Measurements from ENCODE around the gene PPP1R3F. TPM values are rescaled to one million over a fixed set of nuclear protein-coding genes. Genes with fewer than 3 reads are reported as not detected.
A peak's percentile ranks its signal among the peaks of the same experiment; 100 is the strongest.

The PPP1R3F gene
- total and polyA plus RNA-seq, 9 of the 15 experiments (the other 6 are each of a cell fraction or from before 2014, with no cell fraction given), result 0.03 to 0.91 (median 0.43) TPM; not detected in 1

- intact Hi-C loops (cut with micrococcal nuclease), result no loop called here
- TF ChIP-seq TFAP4 (CRISPR knock-in tag; IDR thresholded peaks at IDR 0.05; ENCODE audit: borderline replicate concordance) (peak; percentile 17; the same call in 1 of the 2 replicates), ZC3H11A (IDR thresholded peaks at IDR 0.05; ENCODE audit: low read depth, low read length) (no peak)
- no TSS peak for BruUV-seq (replicated peaks)
- peaks cover 32 to 47% of the 10 kb centered on the region in 2 experiments; a peak in 4 of 5 replicates for H3K4me1 ChIP-seq (replicated peaks in 1 of 2; ENCODE audit: control insufficient read depth in 2 of 2, insufficient read depth in 2 of 2, low read length in 2 of 2)
- WGBS (ENCODE audit: insufficient coverage, low coverage, missing lambda C conversion rate), result 85% methylated on average over 9 of the region's 12 CpGs
- no peaks in the 10 kb centered on the region for H3K9me1 ChIP-seq (ENCODE audit: control insufficient read depth, insufficient read depth, low read length)
- peak overlapping the region; percentile 37; the same call in 1 of the 2 replicates for H3K4me2 ChIP-seq (ENCODE audit: insufficient read depth, low read length)
- H2AFZ ChIP-seq (ENCODE audit: low read depth, low read length), result no peak overlapping the region
- in situ Hi-C loops (cut with MboI), result no loop called here
- ChIA-PET CTCF (ENCODE audit: low intra/inter-chr PET ratio) (no interaction called here), POLR2A (interaction anchor here (0.6 to 1.3 kb wide), 3 partner anchors 14 to 715 kb away, joined by 3 to 4 read pairs (median 4); no protein-coding TSS in a partner anchor)
- no peaks in the 10 kb centered on the region for H3K9me3 ChIP-seq (replicated peaks; ENCODE audit: control insufficient read depth, insufficient read depth, low read depth, low read length)
- FAIRE-seq (no peak), ATAC-seq (no peak), DNase-seq (ENCODE audit: extremely low read depth in 1 of 4, low spot score in 3 of 4) (no peak)
- H3K36me3 ChIP-seq (ENCODE audit: control insufficient read depth, insufficient read depth, low read length), result peaks cover 46% of the 10 kb centered on the region; the same call in 2 of the 3 replicates
- no peaks in the 10 kb centered on the region; the same call in 1 of the 3 replicates for H3K79me2 ChIP-seq (ENCODE audit: control insufficient read depth, insufficient read depth, low read length)
- peak overlapping the region in 1 of 2 experiments; percentile 78; a peak in 2 of 4 replicates for H3K9ac ChIP-seq (ENCODE audit: insufficient read depth in 1 of 2, low read depth in 2 of 2, low read length in 2 of 2)
- H3K27me3 ChIP-seq (ENCODE audit: control insufficient read depth in 2 of 2, insufficient read depth in 2 of 2, low read length in 2 of 2), result no peaks in the 10 kb centered on the region
- H3K4me3 ChIP-seq, result no peak overlapping the region
- H4K20me1 ChIP-seq (replicated peaks; ENCODE audit: control insufficient read depth, insufficient read depth, low read length), result no peaks in the 10 kb centered on the region
- peak overlapping the region; percentile 52; the same call in 1 of the 3 replicates for H3K27ac ChIP-seq (ENCODE audit: extremely low read depth, low read depth, low read length)
These were observed 26.4 kb upstream of the PPP1R3F start for GRCh38 chrX:49243166-49243565.

GRCh38 chrX:49244207-49244606 lies 25.4 kb upstream of the PPP1R3F start:
- Histone ChIP-seq H3K9me3 (replicated peaks; ENCODE audit: control insufficient read depth, insufficient read depth, low read depth, low read length) (no peaks in the 10 kb centered on the region), H3K9ac (ENCODE audit: insufficient read depth in 1 of 2, low read depth in 2 of 2, low read length in 2 of 2) (peak overlapping the region in 1 of 2 experiments; percentile 35; a peak in 1 of 4 replicates), H3K4me3 (no peak overlapping the region), H3K4me2 (ENCODE audit: insufficient read depth, low read length) (peak overlapping the region; percentile 55; the same call in 1 of the 2 replicates), H3K9me1 (ENCODE audit: control insufficient read depth, insufficient read depth, low read length) (no peaks in the 10 kb centered on the region), H3K27me3 (ENCODE audit: control insufficient read depth in 2 of 2, insufficient read depth in 2 of 2, low read length in 2 of 2) (no peaks in the 10 kb centered on the region), H3K27ac (ENCODE audit: extremely low read depth, low read depth, low read length) (peak overlapping the region; percentile 45; the same call in 1 of the 3 replicates), H3K4me1 (replicated peaks in 1 of 2; ENCODE audit: control insufficient read depth in 2 of 2, insufficient read depth in 2 of 2, low read length in 2 of 2) (peaks cover 32 to 51% of the 10 kb centered on the region in 2 experiments; a peak in 4 of 5 replicates), H3K79me2 (ENCODE audit: control insufficient read depth, insufficient read depth, low read length) (no peaks in the 10 kb centered on the region; the same call in 2 of the 3 replicates), H3K36me3 (ENCODE audit: control insufficient read depth, insufficient read depth, low read length) (peaks cover 53% of the 10 kb centered on the region; the same call in 2 of the 3 replicates), H2AFZ (ENCODE audit: low read depth, low read length) (no peak overlapping the region), H4K20me1 (replicated peaks; ENCODE audit: control insufficient read depth, insufficient read depth, low read length) (no peaks in the 10 kb centered on the region)
- ATAC-seq (peak; percentile 69), DNase-seq (ENCODE audit: extremely low read depth in 1 of 4, low spot score in 3 of 4) (peak in 2 of 4 experiments; percentile 78 to 79), FAIRE-seq (peak; percentile 93)
- no TSS peak for BruUV-seq (replicated peaks)
- ChIA-PET CTCF (ENCODE audit: low intra/inter-chr PET ratio) (no interaction called here), POLR2A (no interaction called here)
- in situ Hi-C loops (cut with MboI) (no loop called here), intact Hi-C loops (cut with micrococcal nuclease) (no loop called here)
- no CpG with 5 or more reads among the region's 2 CpGs for WGBS (ENCODE audit: insufficient coverage, low coverage, missing lambda C conversion rate)
- TF ChIP-seq BMI1 (IDR thresholded peaks at IDR 0.05; ENCODE audit: low read length) (no peak), CC2D1A (IDR thresholded peaks at IDR 0.05) (peak; percentile 99), PBX2 (CRISPR knock-in tag; IDR thresholded peaks at IDR 0.05; ENCODE audit: low read depth) (no peak), PBX2 (tag; conservative IDR thresholded peaks at IDR 0.05; ENCODE audit: low read depth) (peak; percentile 65), ZNF41 (CRISPR knock-in tag; conservative IDR thresholded peaks at IDR 0.05) (no peak), TGIF2 (CRISPR knock-in tag; IDR thresholded peaks at IDR 0.05) (no peak), NR4A1 (CRISPR knock-in tag; IDR thresholded peaks at IDR 0.05) (no peak), NR4A1 (tag; IDR thresholded peaks at IDR 0.05) (peak; percentile 38; the same call in 1 of the 2 replicates), TBL1XR1 (IDR thresholded peaks at IDR 0.05; ENCODE audit: low read length in 2 of 2) (peak in 1 of 2 experiments; percentile 81; a peak in 2 of 4 replicates)

All from K562 (cell line).